Spleen (tissue), 11 donors: ENCODE data around the gene STX16. TPM values are rescaled to one million over a fixed set of nuclear protein-coding genes. Genes with fewer than 3 reads are reported as not detected.

Experiments used
- DNase-seq: peaks from one replicate; pipeline ENCODE4 v3.0.0-alpha.2; 2020
- H3K27ac ChIP-seq, 8 donors: fragments of 200-600 bp; sonication (generic) in 7 of 8; 1 replicate in 4 of 8; 2 replicates in 4 of 8; pipeline versions ENCODE4 v1.5.0 to v1.8.0; 2016 to 2021; ENCODE audit warnings: inconsistent platforms in 4 of 8, mild to moderate bottlenecking in 4 of 8, moderate library complexity in 1 of 8
- H3K27me3 ChIP-seq, 7 donors: fragments of 200-600 bp; sonication (generic) in 6 of 7; replicated peaks in 1 of 7; 1 replicate in 4 of 7; 2 replicates in 3 of 7; pipeline versions ENCODE4 v1.5.0 to v1.8.0; 2016 to 2021; ENCODE audit warnings: inconsistent platforms in 3 of 7, mild to moderate bottlenecking in 1 of 7
- H3K36me3 ChIP-seq, 6 donors: fragments of 200-600 bp; sonication (generic) in 5 of 6; 1 replicate in 4 of 6; 2 replicates in 2 of 6; pipeline versions ENCODE4 v1.5.0 to v1.8.0; 2016 to 2021; ENCODE audit warnings: inconsistent platforms in 2 of 6
- H3K4me1 ChIP-seq, 6 donors: fragments of 200-600 bp; sonication (generic) in 5 of 6; 1 replicate in 3 of 6; 2 replicates in 3 of 6; pipeline versions ENCODE4 v1.5.0 to v1.8.0; 2016 to 2021; ENCODE audit warnings: inconsistent platforms in 3 of 6
- H3K4me3 ChIP-seq, 8 donors: fragments of 200-600 bp; sonication (generic) in 7 of 8; 1 replicate in 4 of 8; 2 replicates in 4 of 8; pipeline versions ENCODE4 v1.5.0 to v1.8.0; 2016 to 2021; ENCODE audit warnings: inconsistent platforms in 4 of 8, mild to moderate bottlenecking in 4 of 8, moderate library complexity in 2 of 8
- H3K9me3 ChIP-seq, 8 donors: fragments of 200-600 bp; sonication (generic) in 7 of 8; 1 replicate in 4 of 8; 2 replicates in 4 of 8; pipeline versions ENCODE4 v1.5.0 to v1.8.0; 2016 to 2021; ENCODE audit warnings: inconsistent platforms in 4 of 8
- CTCF ChIP-seq, 11 experiments: fragments of 200-600 bp in 7 of 11; fragments of 450-650 bp in 4 of 11; sonication (generic) in 4 of 11; IDR thresholded peaks in 8 of 11; conservative IDR thresholded peaks in 3 of 11; 1 replicate in 7 of 11; 2 replicates in 4 of 11; pipeline versions ENCODE4 v1.4.0 to v1.8.0; 2016 to 2021; ENCODE audit warnings: antibody characterized with exemption in 11 of 11, inconsistent platforms in 4 of 11, mild to moderate bottlenecking in 1 of 11
- POLR2A ChIP-seq, 3 donors: fragments of 450-650 bp; IDR thresholded peaks; one replicate each; pipeline ENCODE4 v1.5.1; 2017; ENCODE audit warnings: antibody characterized with exemption in 3 of 3, mild to moderate bottlenecking in 1 of 3
- POLR2AphosphoS5 ChIP-seq, 3 donors: sonication (generic); formaldehyde crosslinking; IDR thresholded peaks; one replicate each; pipeline ENCODE4 v1.5.1; 2017; ENCODE audit warnings: antibody characterized with exemption in 3 of 3
- WGBS, 5 donors: extraction: QIAGEN DNeasy Blood & Tissue Kit in 3 of 5; methylation state at CpG; one replicate each; pipeline versions ENCODE4 v1.1.5 to v1.1.7; 2013 to 2018; 5-methylcytosine and 5-hydroxymethylcytosine counted together
- intact Hi-C: fragments of 100-400 bp; cut with DNase I; formaldehyde crosslinking; loops from one replicate; pipeline ENCODE4 v1.15.0; 2023; ENCODE audit warnings: low total_unique reads
- polyA plus RNA-seq, 3 donors: library from polyadenylated mRNA; stranded (reverse); fragments of 200-250 nt; gene quantifications; one replicate each; pipeline ENCODE4 v1.2.1, GENCODE V29; 2013
- total RNA-seq, 7 donors: library from RNA; depleted of rRNA in 3 of 7; stranded (reverse); fragments of >200 nt in 3 of 7; fragmentation: NEBNext Ultra II Directional in 4 of 7; extraction: Animal tissue kit (Norgen Biotek cat#: 25700) in 4 of 7; gene quantifications; one replicate each; pipeline versions ENCODE4 v1.1.0 to v1.2.1, GENCODE V29; 2016 to 2021
- donor health status: healthy with polysubstance abuse.
- donor health status: DM: no; HTN: no; CAD: no; lungs with moderate emphysema.
- donor health status: DM: no; HTN: no; CAD: no.
- donor health status: Bipolar disorder and iron deficiency.
- donor health status: healthy.
- donor health status: DM: no; HTN: no; CAD: no.
- donor health status: DM: yes; HTN: yes; CAD: no.

Gene STX16
- total and polyA plus RNA-seq, 10 donors = 34.4 to 105 (median 75.0) TPM

- peak; percentile 63 for DNase-seq
- H3K4me1 ChIP-seq = no peaks in the 10 kb centered on the region
- TF ChIP-seq POLR2A (IDR thresholded peaks at IDR 0.05) (no peak), CTCF (IDR thresholded peaks at IDR 0.05 in 8 of 11, conservative IDR thresholded peaks at IDR 0.05 in 3 of 11) (no peak), POLR2AphosphoS5 (IDR thresholded peaks at IDR 0.05) (peak in 1 of 3 donors; percentile 44)
- H3K27me3 ChIP-seq = peaks cover 0 to 19% (median 8%) of the 10 kb centered on the region in 7 donors
- H3K27ac ChIP-seq = no peak overlapping the region
- intact Hi-C loops = no loop called here
- H3K4me3 ChIP-seq = no peak overlapping the region
- H3K36me3 ChIP-seq = peaks cover 0 to 49% (median 15%) of the 10 kb centered on the region in 6 donors
- no peaks in the 10 kb centered on the region for H3K9me3 ChIP-seq
- WGBS, 5 donors = 76 to 86% (median 78%) methylated on average over 11 to 23 of the region's 23 CpGs
Measured at GRCh38 chr20:58716476-58717277, 65.6 kb downstream of the STX16 start.

GRCh38 chr20:58717278-58718091, 66.4 kb downstream of the STX16 start:
- Histone ChIP-seq H3K27ac (no peak overlapping the region), H3K27me3 (peaks cover 0 to 27% (median 8%) of the 10 kb centered on the region in 7 donors), H3K36me3 (peaks cover 0 to 43% (median 15%) of the 10 kb centered on the region in 6 donors), H3K4me1 (no peaks in the 10 kb centered on the region), H3K4me3 (no peak overlapping the region), H3K9me3 (no peaks in the 10 kb centered on the region)
- intact Hi-C loops = no loop called here
- DNase-seq = no peak
- peak in 1 of 3 donors; percentile 23 for TF ChIP-seq POLR2AphosphoS5 (IDR thresholded peaks at IDR 0.05)
- TF ChIP-seq CTCF (IDR thresholded peaks at IDR 0.05 in 8 of 11, conservative IDR thresholded peaks at IDR 0.05 in 3 of 11) = no peak
- 82 to 86% (median 85%) methylated on average over 16 to 23 of the region's 23 CpGs for WGBS, 5 donors

GRCh38 chr20:58718121-58718563, 67.1 kb downstream of the STX16 start:
- DNase-seq = peak; percentile 69
- Histone ChIP-seq H3K36me3 (peaks cover 0 to 37% (median 15%) of the 10 kb centered on the region in 6 donors), H3K9me3 (no peaks in the 10 kb centered on the region), H3K27me3 (peaks cover 0 to 33% (median 8%) of the 10 kb centered on the region in 7 donors), H3K27ac (no peak overlapping the region), H3K4me3 (no peak overlapping the region), H3K4me1 (no peaks in the 10 kb centered on the region)
- TF ChIP-seq POLR2AphosphoS5 (IDR thresholded peaks at IDR 0.05) (peak in 1 of 3 donors; percentile 36), POLR2A (IDR thresholded peaks at IDR 0.05) (no peak)
- WGBS, 5 donors = 82 to 95% (median 91%) methylated on average over 6 to 15 of the region's 15 CpGs
- intact Hi-C loops = no loop called here

- Histone ChIP-seq H3K36me3 (peaks cover 0 to 32% (median 15%) of the 10 kb centered on the region in 6 donors), H3K9me3 (no peaks in the 10 kb centered on the region), H3K4me1 (no peaks in the 10 kb centered on the region), H3K27ac (no peak overlapping the region), H3K27me3 (peaks cover 0 to 39% (median 8%) of the 10 kb centered on the region in 7 donors), H3K4me3 (no peak overlapping the region)
- DNase-seq = peak; percentile 54
- TF ChIP-seq CTCF (IDR thresholded peaks at IDR 0.05 in 8 of 11, conservative IDR thresholded peaks at IDR 0.05 in 3 of 11) (no peak), POLR2AphosphoS5 (IDR thresholded peaks at IDR 0.05) (no peak), POLR2A (IDR thresholded peaks at IDR 0.05) (no peak)
- intact Hi-C loops = no loop called here
- 75 to 91% (median 86%) methylated on average over 10 of the region's 10 CpGs for WGBS, 5 donors
Measured at GRCh38 chr20:58718729-58719128, 67.6 kb downstream of the STX16 start.
